SU-DHL-6 (cell line): ENCODE results near the gene TMEM120A.
"Not testable (repeated sequence)": the region's sequence is repeated elsewhere in the genome, so short reads cannot be mapped to it uniquely, and the experiment has no call there.

Source experiments
- H2AFZ ChIP-seq: fragments of 200-600 bp; sonication (generic); 2 replicates; pipeline ENCODE4 v1.6.1; 2014; ENCODE audit warnings: low read depth, mild to moderate bottlenecking, moderate library complexity, mixed read lengths, antibody characterized with exemption, low read length; ENCODE audit not compliant: severe bottlenecking
- H3F3A ChIP-seq: fragments of 200-600 bp; shearing (Covaris generic); 2 replicates; pipeline ENCODE4 v1.6.0; 2016; ENCODE audit warnings: antibody characterized with exemption, mild to moderate bottlenecking; ENCODE audit not compliant: insufficient read depth
- H3K27ac ChIP-seq: fragments of 200-600 bp; sonication (generic); 2 replicates; pipeline ENCODE4 v1.5.1; 2016; ENCODE audit warnings: low read depth, mild to moderate bottlenecking, low read length, moderate library complexity, mixed read lengths
- H3K27me3 ChIP-seq: fragments of 200-600 bp; sonication (generic), shearing (Covaris generic); 2 replicates; pipeline ENCODE4 v1.6.0; 2014; ENCODE audit warnings: mild to moderate bottlenecking, low read length
- H3K36me3 ChIP-seq: fragments of 200-600 bp; sonication (generic); 2 replicates; pipeline ENCODE4 v1.6.1; 2014; ENCODE audit warnings: mild to moderate bottlenecking, low read length, mixed read lengths
- H3K4me2 ChIP-seq: fragments of 300-600, 200-600 bp; shearing (Covaris generic), sonication (generic); 2 replicates; pipeline ENCODE4 v1.6.0; 2014; ENCODE audit warnings: low read length, low read depth, mild to moderate bottlenecking; ENCODE audit not compliant: poor library complexity, severe bottlenecking
- H3K4me3 ChIP-seq: fragments of 200-600 bp; sonication (generic); 2 replicates; pipeline ENCODE4 v1.5.1; 2014; ENCODE audit warnings: antibody characterized with exemption, low read length, mild to moderate bottlenecking, mixed read lengths; ENCODE audit not compliant: insufficient read depth, poor library complexity, severe bottlenecking
- H3K79me2 ChIP-seq: fragments of 200-600 bp; sonication (generic); 2 replicates; pipeline ENCODE4 v1.6.1; 2014; ENCODE audit warnings: mild to moderate bottlenecking, low read length, moderate library complexity; ENCODE audit not compliant: insufficient read depth
- H3K9ac ChIP-seq: fragments of 200-600 bp; sonication (generic); 2 replicates; pipeline ENCODE4 v1.7.0; 2014; ENCODE audit warnings: mild to moderate bottlenecking, low read length
- H3K9me2 ChIP-seq: fragments of 200-600 bp; sonication (generic); replicated peaks from 2 replicates; pipeline ENCODE4 v1.6.1; 2014; ENCODE audit warnings: low read length; ENCODE audit not compliant: insufficient read depth
- H3K9me3 ChIP-seq: fragments of 200-600 bp; sonication (generic); 2 replicates; pipeline ENCODE4 v1.6.1; 2014; ENCODE audit warnings: low read length, mixed read lengths; ENCODE audit not compliant: insufficient read depth
- H4K20me1 ChIP-seq: fragments of 200-600 bp; sonication (generic); 2 replicates; pipeline ENCODE4 v1.6.1; 2014; ENCODE audit warnings: low read depth, mild to moderate bottlenecking, antibody characterized with exemption, low read length, moderate library complexity, mixed read lengths
- EZH2phosphoT487 ChIP-seq: fragments of 200-600 bp; sonication (generic), shearing (Covaris generic); conservative IDR thresholded peaks from 2 replicates; pipeline ENCODE4 v1.6.1; 2018; ENCODE audit warnings: mild to moderate bottlenecking, antibody characterized with exemption, low read length, moderate library complexity, mixed read lengths
- TF ChIP-seq, protein P1 (sequence below): fragments of 200-600 bp; sonication (generic); IDR thresholded peaks from one replicate; pipeline ENCODE4 v1.5.1; 2017; ENCODE audit warnings: antibody characterized with exemption, mild to moderate bottlenecking, low read length, moderate library complexity; ENCODE audit not compliant: insufficient read depth, poor library complexity, severe bottlenecking

The TMEM120A gene

DNA sequence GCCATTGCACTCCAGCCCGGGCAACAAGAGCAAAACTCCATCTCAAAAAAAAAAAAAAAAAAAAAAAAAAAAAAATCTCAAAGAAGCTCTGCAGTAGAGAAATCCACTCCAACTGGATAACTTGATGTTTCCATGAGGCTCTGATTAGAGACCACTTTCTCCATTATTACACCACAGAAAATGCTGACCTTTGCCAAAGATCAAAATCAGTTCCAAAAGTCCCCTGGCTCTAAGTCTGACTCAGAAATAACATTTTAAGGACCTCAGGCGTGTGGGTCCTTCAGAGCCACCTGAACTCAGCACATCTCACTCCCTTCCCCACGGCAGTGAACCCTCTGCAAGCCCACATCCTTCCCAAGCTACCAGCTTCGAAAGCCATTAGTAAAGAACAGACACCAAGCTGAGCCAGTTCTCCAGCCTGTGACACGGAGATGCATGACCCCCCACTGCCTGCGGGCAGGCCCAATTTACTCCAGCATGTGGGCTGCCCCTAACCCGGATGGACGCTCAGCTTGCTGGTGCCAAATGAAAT is 13.8 kb upstream of the TMEM120A start:
- no peaks in the 10 kb centered on the region for H3K79me2 ChIP-seq
- no peak overlapping the region for H3K9ac ChIP-seq
- no peaks in the 10 kb centered on the region for H3K9me3 ChIP-seq
- peaks cover 2% of the 10 kb centered on the region; the same call in 1 of the 2 replicates for H3K36me3 ChIP-seq
- TF ChIP-seq EZH2phosphoT487 = no peak
- TF ChIP-seq, protein P1, sequence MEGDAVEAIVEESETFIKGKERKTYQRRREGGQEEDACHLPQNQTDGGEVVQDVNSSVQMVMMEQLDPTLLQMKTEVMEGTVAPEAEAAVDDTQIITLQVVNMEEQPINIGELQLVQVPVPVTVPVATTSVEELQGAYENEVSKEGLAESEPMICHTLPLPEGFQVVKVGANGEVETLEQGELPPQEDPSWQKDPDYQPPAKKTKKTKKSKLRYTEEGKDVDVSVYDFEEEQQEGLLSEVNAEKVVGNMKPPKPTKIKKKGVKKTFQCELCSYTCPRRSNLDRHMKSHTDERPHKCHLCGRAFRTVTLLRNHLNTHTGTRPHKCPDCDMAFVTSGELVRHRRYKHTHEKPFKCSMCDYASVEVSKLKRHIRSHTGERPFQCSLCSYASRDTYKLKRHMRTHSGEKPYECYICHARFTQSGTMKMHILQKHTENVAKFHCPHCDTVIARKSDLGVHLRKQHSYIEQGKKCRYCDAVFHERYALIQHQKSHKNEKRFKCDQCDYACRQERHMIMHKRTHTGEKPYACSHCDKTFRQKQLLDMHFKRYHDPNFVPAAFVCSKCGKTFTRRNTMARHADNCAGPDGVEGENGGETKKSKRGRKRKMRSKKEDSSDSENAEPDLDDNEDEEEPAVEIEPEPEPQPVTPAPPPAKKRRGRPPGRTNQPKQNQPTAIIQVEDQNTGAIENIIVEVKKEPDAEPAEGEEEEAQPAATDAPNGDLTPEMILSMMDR = no peak
- H3K27me3 ChIP-seq = no peaks in the 10 kb centered on the region
- no peak overlapping the region for H3K4me2 ChIP-seq
- H4K20me1 ChIP-seq = no peaks in the 10 kb centered on the region
- no peaks in the 10 kb centered on the region for H3F3A ChIP-seq
- H3K9me2 ChIP-seq = no peaks in the 10 kb centered on the region
- no peak overlapping the region for H2AFZ ChIP-seq
- H3K27ac ChIP-seq = no peak overlapping the region
- H3K4me3 ChIP-seq = no peak overlapping the region

GRCh38 chr7:76005004-76005403 is 10.6 kb upstream of the TMEM120A start:
- not testable (repeated sequence) for H3K36me3 ChIP-seq, H3K4me2 ChIP-seq, H3K4me3 ChIP-seq, H2AFZ ChIP-seq, H3K9ac ChIP-seq, H3K9me2 ChIP-seq, H3K9me3 ChIP-seq, H3K27ac ChIP-seq, H3K27me3 ChIP-seq, H3F3A ChIP-seq, H3K79me2 ChIP-seq, H4K20me1 ChIP-seq

DNA sequence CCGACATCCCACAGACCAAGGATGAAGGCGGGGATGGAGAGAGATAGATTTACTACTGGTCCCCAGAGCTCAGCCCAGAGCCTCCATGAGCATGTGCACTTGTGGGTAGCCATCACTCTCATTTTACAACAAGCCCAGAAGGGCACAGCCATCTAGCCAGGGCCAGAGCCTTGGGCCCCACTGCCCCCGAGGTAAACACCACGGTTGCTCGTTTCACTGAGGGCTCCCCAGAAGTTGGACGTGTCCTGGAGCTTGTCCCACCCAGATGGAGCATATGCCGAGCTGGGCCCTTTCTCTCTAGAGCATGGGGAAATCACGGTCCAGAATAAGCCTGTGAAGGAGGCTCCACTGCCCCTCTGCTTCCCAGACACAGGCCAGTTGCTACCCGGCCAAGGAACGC is 9.0 kb upstream of the TMEM120A start:
- no peaks in the 10 kb centered on the region for H3K27me3 ChIP-seq
- H3K36me3 ChIP-seq = peaks cover 2% of the 10 kb centered on the region; the same call in 1 of the 2 replicates
- H3K9me3 ChIP-seq = no peaks in the 10 kb centered on the region
- no peak overlapping the region for H3K4me3 ChIP-seq
- no peaks in the 10 kb centered on the region for H3K79me2 ChIP-seq
- no peaks in the 10 kb centered on the region for H4K20me1 ChIP-seq
- H2AFZ ChIP-seq = no peak overlapping the region
- H3K4me2 ChIP-seq = no peak overlapping the region
- no peak overlapping the region for H3K9ac ChIP-seq
- H3K27ac ChIP-seq = no peak overlapping the region
- H3F3A ChIP-seq = no peaks in the 10 kb centered on the region
- H3K9me2 ChIP-seq = no peaks in the 10 kb centered on the region
- TF ChIP-seq, protein P1 = no peak
- no peak for TF ChIP-seq EZH2phosphoT487

- no peaks in the 10 kb centered on the region for H3K9me2 ChIP-seq
- no peaks in the 10 kb centered on the region for H3K27me3 ChIP-seq
- H3K9ac ChIP-seq = no peak overlapping the region
- TF ChIP-seq, protein P1 = no peak
- no peak overlapping the region for H3K27ac ChIP-seq
- H4K20me1 ChIP-seq = no peaks in the 10 kb centered on the region
- H3F3A ChIP-seq = no peaks in the 10 kb centered on the region
- H3K4me3 ChIP-seq = no peak overlapping the region
- H3K4me2 ChIP-seq = no peak overlapping the region
- no peaks in the 10 kb centered on the region for H3K79me2 ChIP-seq
- H2AFZ ChIP-seq = no peak overlapping the region
- no peaks in the 10 kb centered on the region for H3K9me3 ChIP-seq
- H3K36me3 ChIP-seq = peaks cover 2% of the 10 kb centered on the region; the same call in 1 of the 2 replicates
These were observed 8.4 kb upstream of the TMEM120A start for GRCh38 chr7:76002822-76003221.
